Loucy (cell line): Measurements from ENCODE around the gene SIX3.

Experiments used
- H2AFZ ChIP-seq: fragments of 200-600 bp; sonication (generic); 2 replicates; pipeline ENCODE4 v1.6.0; 2016; ENCODE audit warnings: antibody characterized with exemption, mild to moderate bottlenecking, low read length, moderate library complexity
- H3F3A ChIP-seq: fragments of 200-600 bp; 2 replicates; pipeline ENCODE4 v1.6.0; 2016; ENCODE audit warnings: antibody characterized with exemption, low read depth, mild to moderate bottlenecking
- H3K27me3 ChIP-seq: fragments of 200-600 bp; sonication (generic); 2 replicates; pipeline ENCODE4 v1.6.1; 2014; ENCODE audit warnings: low read length, mild to moderate bottlenecking; ENCODE audit not compliant: insufficient read depth, poor library complexity, severe bottlenecking
- H3K36me3 ChIP-seq: fragments of 200-600 bp; sonication (generic); 2 replicates; pipeline ENCODE4 v1.6.1; 2016; ENCODE audit warnings: low read length; ENCODE audit not compliant: insufficient read depth
- H3K4me1 ChIP-seq: fragments of 200-600 bp; sonication (generic); 2 replicates; pipeline ENCODE4 v1.5.1; 2014; ENCODE audit warnings: low read length, mild to moderate bottlenecking; ENCODE audit not compliant: insufficient read depth, poor library complexity, severe bottlenecking
- H3K4me2 ChIP-seq: fragments of 200-600 bp; sonication (generic); 2 replicates; pipeline ENCODE4 v1.6.0; 2014; ENCODE audit warnings: antibody characterized with exemption, low read length, low read depth, mild to moderate bottlenecking; ENCODE audit not compliant: poor library complexity, severe bottlenecking
- H3K4me3 ChIP-seq: fragments of 200-600 bp; sonication (generic); 2 replicates; pipeline ENCODE4 v1.5.1; 2014; ENCODE audit warnings: low read length, mild to moderate bottlenecking, mixed read lengths; ENCODE audit not compliant: poor library complexity, severe bottlenecking
- H3K79me2 ChIP-seq: fragments of 200-600 bp; sonication (generic); 2 replicates; pipeline ENCODE4 v1.6.1; 2014; ENCODE audit warnings: low read length; ENCODE audit not compliant: insufficient read depth
- H3K9ac ChIP-seq: fragments of 200-600 bp; sonication (generic); 2 replicates; pipeline ENCODE4 v1.6.0; 2014; ENCODE audit warnings: mild to moderate bottlenecking, low read depth, low read length, moderate library complexity; ENCODE audit not compliant: poor library complexity, severe bottlenecking
- H3K9me2 ChIP-seq: fragments of 200-600 bp; sonication (generic); replicated peaks from 2 replicates; pipeline ENCODE4 v1.6.1; 2016; ENCODE audit warnings: low read depth, low read length, mixed read lengths
- H3K9me3 ChIP-seq: fragments of 200-600 bp; sonication (generic); 2 replicates; pipeline ENCODE4 v1.6.1; 2014; ENCODE audit warnings: mild to moderate bottlenecking, antibody characterized with exemption, low read length, low read depth; ENCODE audit not compliant: insufficient read depth
- H4K20me1 ChIP-seq: fragments of 200-600 bp; sonication (generic); 2 replicates; pipeline ENCODE4 v1.6.0; 2014; ENCODE audit warnings: antibody characterized with exemption, low read length, mild to moderate bottlenecking; ENCODE audit not compliant: insufficient read depth, poor library complexity, severe bottlenecking
- CTCF ChIP-seq: fragments of 200-600 bp; sonication (generic); conservative IDR thresholded peaks from 2 replicates; pipeline ENCODE4 v1.5.1; 2014; ENCODE audit warnings: mild to moderate bottlenecking, antibody characterized with exemption, low read length
- EZH2phosphoT487 ChIP-seq: fragments of 200-600 bp; IDR thresholded peaks from 2 replicates; pipeline ENCODE4 v1.6.1; 2018; ENCODE audit warnings: antibody characterized with exemption, mild to moderate bottlenecking, moderate library complexity, borderline replicate concordance

Gene SIX3

GRCh38 chr2:44934038-44934982 is 7.2 kb upstream of the SIX3 start:
- H4K20me1 ChIP-seq, result no peaks in the 10 kb centered on the region
- H3K79me2 ChIP-seq, result no peaks in the 10 kb centered on the region
- H3K4me1 ChIP-seq, result no peaks in the 10 kb centered on the region
- no peak overlapping the region for H3K9ac ChIP-seq
- no peaks in the 10 kb centered on the region for H3K36me3 ChIP-seq
- H3K4me2 ChIP-seq, result no peak overlapping the region
- no peaks in the 10 kb centered on the region for H3K9me3 ChIP-seq
- no peaks in the 10 kb centered on the region for H3K9me2 ChIP-seq
- no peak overlapping the region for H2AFZ ChIP-seq
- H3K27me3 ChIP-seq, result no peaks in the 10 kb centered on the region
- no peak overlapping the region for H3K4me3 ChIP-seq
- H3F3A ChIP-seq, result no peaks in the 10 kb centered on the region
- TF ChIP-seq EZH2phosphoT487, result no peak
- no peak for TF ChIP-seq CTCF

- H3K4me3 ChIP-seq, result no peak overlapping the region
Measured at GRCh38 chr2:44934983-44935728, 6.3 kb upstream of the SIX3 start.

GRCh38 chr2:44935729-44936098 is 5.8 kb upstream of the SIX3 start:
- Histone ChIP-seq H3F3A (no peaks in the 10 kb centered on the region), H3K9me2 (no peaks in the 10 kb centered on the region), H3K79me2 (no peaks in the 10 kb centered on the region), H3K4me3 (no peak overlapping the region), H3K36me3 (no peaks in the 10 kb centered on the region), H3K4me2 (no peak overlapping the region), H3K4me1 (no peaks in the 10 kb centered on the region), H3K9me3 (no peaks in the 10 kb centered on the region), H3K9ac (no peak overlapping the region), H4K20me1 (no peaks in the 10 kb centered on the region), H2AFZ (no peak overlapping the region), H3K27me3 (no peaks in the 10 kb centered on the region)
- no peak for TF ChIP-seq EZH2phosphoT487
- TF ChIP-seq CTCF, result no peak

More at GRCh38 chr2:44934983-44935728, 6.3 kb upstream of the SIX3 start:
- Histone ChIP-seq H3K4me1 (no peaks in the 10 kb centered on the region), H3K79me2 (no peaks in the 10 kb centered on the region), H3K9me3 (no peaks in the 10 kb centered on the region), H3K9me2 (no peaks in the 10 kb centered on the region), H3K27me3 (no peaks in the 10 kb centered on the region), H3F3A (no peaks in the 10 kb centered on the region), H3K4me2 (no peak overlapping the region), H4K20me1 (no peaks in the 10 kb centered on the region), H3K36me3 (no peaks in the 10 kb centered on the region), H2AFZ (no peak overlapping the region), H3K9ac (no peak overlapping the region)
- TF ChIP-seq EZH2phosphoT487, result no peak
- no peak for TF ChIP-seq CTCF
